Peyer's patch (tissue), 4 donors: ENCODE data around the gene ZHX3.

Experiments used
- POLR2A ChIP-seq, 2 donors: fragments of 450-650 bp; IDR thresholded peaks; one replicate each; pipeline ENCODE4 v1.5.1; 2017; ENCODE audit warnings: antibody characterized with exemption in 2 of 2, mild to moderate bottlenecking in 2 of 2, moderate library complexity in 2 of 2
- TF ChIP-seq, protein P1 (sequence below), 6 experiments: fragments of 450-650 bp in 4 of 6; fragments of 200-600 bp in 2 of 6; sonication (generic) in 1 of 6; IDR thresholded peaks; one replicate each; pipeline ENCODE4 v1.5.1; 2017 to 2019; ENCODE audit warnings: antibody characterized with exemption in 6 of 6, mild to moderate bottlenecking in 3 of 6, moderate library complexity in 1 of 6

- TF ChIP-seq, protein P1, sequence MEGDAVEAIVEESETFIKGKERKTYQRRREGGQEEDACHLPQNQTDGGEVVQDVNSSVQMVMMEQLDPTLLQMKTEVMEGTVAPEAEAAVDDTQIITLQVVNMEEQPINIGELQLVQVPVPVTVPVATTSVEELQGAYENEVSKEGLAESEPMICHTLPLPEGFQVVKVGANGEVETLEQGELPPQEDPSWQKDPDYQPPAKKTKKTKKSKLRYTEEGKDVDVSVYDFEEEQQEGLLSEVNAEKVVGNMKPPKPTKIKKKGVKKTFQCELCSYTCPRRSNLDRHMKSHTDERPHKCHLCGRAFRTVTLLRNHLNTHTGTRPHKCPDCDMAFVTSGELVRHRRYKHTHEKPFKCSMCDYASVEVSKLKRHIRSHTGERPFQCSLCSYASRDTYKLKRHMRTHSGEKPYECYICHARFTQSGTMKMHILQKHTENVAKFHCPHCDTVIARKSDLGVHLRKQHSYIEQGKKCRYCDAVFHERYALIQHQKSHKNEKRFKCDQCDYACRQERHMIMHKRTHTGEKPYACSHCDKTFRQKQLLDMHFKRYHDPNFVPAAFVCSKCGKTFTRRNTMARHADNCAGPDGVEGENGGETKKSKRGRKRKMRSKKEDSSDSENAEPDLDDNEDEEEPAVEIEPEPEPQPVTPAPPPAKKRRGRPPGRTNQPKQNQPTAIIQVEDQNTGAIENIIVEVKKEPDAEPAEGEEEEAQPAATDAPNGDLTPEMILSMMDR (IDR thresholded peaks at IDR 0.05) = no peak
- no peak for TF ChIP-seq POLR2A (IDR thresholded peaks at IDR 0.05)
Measured at GRCh38 chr20:41228858-41229257, 88.7 kb downstream of the ZHX3 start.
